ENCODE results near the gene EMP1.
A peak's percentile ranks its signal among the peaks of the same experiment; 100 is the strongest.

The EMP1 gene

DNA sequence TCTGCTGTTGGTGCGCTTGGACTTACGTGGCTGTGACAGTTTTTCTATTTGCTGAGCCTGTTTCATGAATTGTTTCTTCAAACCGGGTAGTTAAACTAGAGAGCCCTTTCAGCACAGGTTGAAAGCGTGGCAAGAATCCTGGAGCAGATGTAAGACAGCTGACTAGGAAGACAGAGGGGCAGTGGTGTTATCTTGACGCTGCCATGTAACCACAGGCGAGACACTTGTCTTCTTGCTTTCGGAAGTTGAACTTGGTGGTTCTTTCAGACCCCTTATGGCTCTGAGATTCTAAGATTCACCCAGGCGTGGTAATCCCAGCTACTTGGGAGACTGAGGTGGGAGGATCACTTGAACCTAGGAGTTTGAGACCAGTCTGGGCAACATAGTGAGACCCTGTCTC, 4.3 kb downstream of the EMP1 start:
- TF ChIP-seq, protein P1, sequence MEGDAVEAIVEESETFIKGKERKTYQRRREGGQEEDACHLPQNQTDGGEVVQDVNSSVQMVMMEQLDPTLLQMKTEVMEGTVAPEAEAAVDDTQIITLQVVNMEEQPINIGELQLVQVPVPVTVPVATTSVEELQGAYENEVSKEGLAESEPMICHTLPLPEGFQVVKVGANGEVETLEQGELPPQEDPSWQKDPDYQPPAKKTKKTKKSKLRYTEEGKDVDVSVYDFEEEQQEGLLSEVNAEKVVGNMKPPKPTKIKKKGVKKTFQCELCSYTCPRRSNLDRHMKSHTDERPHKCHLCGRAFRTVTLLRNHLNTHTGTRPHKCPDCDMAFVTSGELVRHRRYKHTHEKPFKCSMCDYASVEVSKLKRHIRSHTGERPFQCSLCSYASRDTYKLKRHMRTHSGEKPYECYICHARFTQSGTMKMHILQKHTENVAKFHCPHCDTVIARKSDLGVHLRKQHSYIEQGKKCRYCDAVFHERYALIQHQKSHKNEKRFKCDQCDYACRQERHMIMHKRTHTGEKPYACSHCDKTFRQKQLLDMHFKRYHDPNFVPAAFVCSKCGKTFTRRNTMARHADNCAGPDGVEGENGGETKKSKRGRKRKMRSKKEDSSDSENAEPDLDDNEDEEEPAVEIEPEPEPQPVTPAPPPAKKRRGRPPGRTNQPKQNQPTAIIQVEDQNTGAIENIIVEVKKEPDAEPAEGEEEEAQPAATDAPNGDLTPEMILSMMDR (conservative IDR thresholded peaks at IDR 0.05; ENCODE audit: low read depth, low read length), result no peak
- no peak for DNase-seq (ENCODE audit: low read depth)
- H3K4me3 ChIP-seq (ENCODE audit: low read depth, low read length), result no peak overlapping the region

DNA sequence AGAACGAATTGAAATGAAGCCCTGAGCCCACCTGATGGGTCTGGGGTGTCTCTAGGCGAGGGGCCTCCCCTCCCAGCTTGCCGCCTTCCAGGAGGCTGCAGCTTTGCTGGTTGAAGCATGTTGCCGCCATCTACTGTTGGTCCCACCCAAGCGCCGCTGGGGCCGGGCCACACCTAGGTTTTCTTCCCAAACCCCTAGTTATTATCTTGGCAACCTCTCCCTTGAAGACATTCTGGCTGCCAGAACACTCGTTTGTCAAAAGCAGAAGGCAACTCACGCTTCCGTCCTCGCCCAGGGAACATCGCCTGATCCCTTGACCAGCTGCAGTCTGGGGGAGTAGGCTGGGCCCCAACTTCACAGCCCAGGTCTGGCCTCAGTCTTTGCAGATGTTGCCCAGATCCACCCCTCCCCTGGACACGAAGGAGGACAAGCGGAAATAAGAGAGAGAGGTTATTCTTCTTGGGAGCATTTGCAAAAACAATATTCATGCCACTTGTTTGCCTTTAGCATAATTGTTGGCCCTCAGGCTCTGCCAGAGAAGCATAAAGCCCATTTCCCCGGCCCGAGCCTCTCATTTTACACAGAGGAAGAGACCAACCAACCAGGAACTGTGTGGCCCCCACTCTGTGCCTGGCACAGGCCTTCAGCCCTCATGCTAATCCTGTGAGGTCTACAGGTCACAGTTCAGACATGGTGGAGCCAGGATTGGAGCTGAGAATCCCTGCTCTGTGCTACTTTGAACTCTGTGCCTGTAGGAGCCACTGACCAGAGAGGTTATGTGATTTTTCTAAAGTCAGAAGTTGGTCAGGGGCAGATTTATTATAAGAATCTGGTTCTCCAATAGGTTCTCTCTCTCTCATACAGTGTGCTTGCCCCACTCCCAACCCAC, 6.8 kb downstream of the EMP1 start:
- no peak overlapping the region for H3K4me3 ChIP-seq (ENCODE audit: low read depth, low read length)
- DNase-seq (ENCODE audit: low read depth), result peak; percentile 31
- TF ChIP-seq, protein P1 (conservative IDR thresholded peaks at IDR 0.05; ENCODE audit: low read depth, low read length), result peak; percentile 42

DNA sequence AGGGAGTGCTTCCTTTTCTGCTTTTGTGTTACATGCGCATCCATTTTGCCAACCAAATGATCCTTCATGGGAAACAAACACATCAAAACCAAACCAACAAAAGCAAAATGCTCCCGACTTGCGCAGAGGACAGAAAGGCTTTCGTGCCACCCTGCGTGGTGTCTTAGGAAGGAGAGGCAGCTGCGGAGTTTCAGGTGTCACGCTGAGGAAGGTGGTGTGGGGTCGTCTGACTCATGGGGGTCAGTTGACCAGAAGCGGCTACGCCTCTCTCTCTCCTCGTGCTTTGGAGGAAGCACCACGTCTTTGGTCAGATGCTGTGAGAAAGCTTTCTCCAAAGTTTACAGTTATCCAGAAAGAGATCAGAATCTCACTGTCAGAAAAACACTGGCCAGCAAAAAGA, 7.9 kb downstream of the EMP1 start:
- TF ChIP-seq, protein P1 (conservative IDR thresholded peaks at IDR 0.05; ENCODE audit: low read depth, low read length), result no peak
- DNase-seq (ENCODE audit: low read depth), result peak; percentile 94
- H3K4me3 ChIP-seq (ENCODE audit: low read depth, low read length), result no peak overlapping the region

DNA sequence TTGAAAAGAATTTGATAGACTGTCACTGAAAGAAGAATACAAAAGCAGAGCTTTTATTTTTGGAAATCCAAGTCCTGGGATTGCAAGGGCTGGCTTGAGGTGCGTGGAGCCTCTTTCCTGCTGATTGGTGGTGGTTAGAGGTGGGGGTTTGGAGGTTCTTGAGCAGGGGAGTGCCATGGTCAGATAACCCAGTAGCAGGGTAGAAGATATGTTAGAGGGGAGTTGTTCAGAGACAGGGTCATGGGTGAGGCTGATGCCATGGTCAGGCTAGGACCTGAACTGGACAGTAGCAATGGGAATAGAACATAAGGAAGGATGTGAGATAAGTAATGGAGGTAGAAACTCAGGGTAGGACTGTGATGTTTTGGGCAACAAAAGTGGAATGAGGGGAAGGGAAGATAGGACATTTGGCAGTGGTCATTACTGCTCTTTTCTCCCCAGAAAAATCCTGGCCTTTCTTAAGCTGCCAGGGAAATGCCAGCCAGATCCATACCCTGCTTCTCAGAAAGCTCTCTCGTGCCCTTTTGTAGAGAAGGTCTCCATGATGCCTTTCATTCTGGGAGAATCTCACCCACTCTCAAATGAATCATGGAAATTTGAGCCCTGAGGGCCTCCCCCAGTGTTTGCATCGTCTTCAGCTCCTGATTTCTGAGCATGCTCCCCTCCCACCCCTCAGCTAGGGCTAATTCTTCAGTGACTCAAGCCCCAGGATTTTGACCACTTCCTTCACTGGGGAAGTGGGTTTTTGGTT, 9.5 kb downstream of the EMP1 start:
- TF ChIP-seq, protein P1 (conservative IDR thresholded peaks at IDR 0.05; ENCODE audit: low read depth, low read length), result no peak
- H3K4me3 ChIP-seq (ENCODE audit: low read depth, low read length), result no peak overlapping the region
- DNase-seq (ENCODE audit: low read depth), result peak; percentile 97

DNA sequence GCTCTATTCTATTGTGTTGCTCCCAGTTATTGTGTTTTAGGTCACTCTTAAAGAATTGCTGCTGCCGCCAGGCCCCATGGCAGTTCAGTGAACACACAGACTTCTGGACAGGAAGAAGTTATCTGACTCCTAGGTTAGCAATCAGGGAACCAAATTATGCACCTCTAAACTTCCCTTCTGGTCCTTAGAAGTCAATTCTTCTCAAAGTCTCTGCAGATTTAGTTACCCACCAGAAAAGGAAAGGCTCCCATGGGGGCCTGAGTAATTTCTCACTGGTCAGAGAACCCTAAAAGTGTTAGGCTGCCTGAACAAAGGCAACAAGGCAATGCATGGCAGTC, 10.0 kb downstream of the EMP1 start:
- H3K4me3 ChIP-seq (ENCODE audit: low read depth, low read length), result no peak overlapping the region
- TF ChIP-seq, protein P1 (conservative IDR thresholded peaks at IDR 0.05; ENCODE audit: low read depth, low read length), result no peak
- DNase-seq (ENCODE audit: low read depth), result no peak

DNA sequence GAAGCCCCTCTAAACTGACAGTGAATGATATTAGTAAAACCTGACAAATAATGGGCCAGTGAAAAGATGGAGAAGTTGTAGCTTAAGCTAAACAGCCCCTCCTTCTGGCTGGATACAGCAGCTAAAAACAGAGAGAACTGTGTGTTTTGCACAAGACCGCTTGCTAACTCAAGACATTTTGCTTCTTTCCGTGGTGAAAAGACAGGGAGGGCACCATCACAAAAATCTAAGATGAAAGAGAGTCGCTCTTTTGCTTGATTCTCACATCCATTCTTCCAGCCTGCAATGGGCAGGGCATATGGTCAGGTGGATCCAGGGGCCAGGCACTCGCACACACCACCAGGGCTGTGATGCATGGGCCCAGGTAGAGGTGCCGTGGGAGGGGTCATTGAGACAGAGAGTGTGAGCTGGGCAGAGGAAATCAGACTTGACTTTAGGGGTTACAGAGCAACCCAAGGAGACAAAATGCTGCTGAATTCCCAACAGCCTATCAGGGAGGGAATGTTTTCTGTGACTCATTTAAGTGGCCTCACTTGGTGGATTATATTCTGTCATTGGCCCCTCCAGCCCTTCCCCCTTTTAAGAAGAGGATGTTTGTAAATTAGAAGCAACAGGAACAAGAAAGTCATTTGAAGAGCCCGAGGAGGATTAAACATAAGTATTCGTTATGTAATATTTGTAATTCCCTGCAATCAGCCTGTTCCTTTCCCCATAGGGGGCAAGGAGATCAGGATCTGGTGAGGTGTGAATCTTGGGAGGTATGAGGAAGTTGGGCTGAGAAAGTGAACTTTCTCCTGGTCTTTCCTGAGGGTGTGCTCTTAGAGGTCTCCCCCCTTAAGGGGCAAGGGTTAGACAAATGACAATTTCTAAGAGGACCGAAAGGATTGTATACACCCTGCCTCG, 12.3 kb downstream of the EMP1 start:
- H3K4me3 ChIP-seq (ENCODE audit: low read depth, low read length), result no peak overlapping the region
- TF ChIP-seq, protein P1 (conservative IDR thresholded peaks at IDR 0.05; ENCODE audit: low read depth, low read length), result peak; percentile 84
- peak; percentile 85 for DNase-seq (ENCODE audit: low read depth)
